Measurements from ENCODE around the gene TXNRD1. TPM values are rescaled to one million over a fixed set of nuclear protein-coding genes. Genes with fewer than 3 reads are reported as not detected.

TXNRD1 gene
- total RNA-seq, 1 donor from 2014 or later: 74.7 TPM

DNA sequence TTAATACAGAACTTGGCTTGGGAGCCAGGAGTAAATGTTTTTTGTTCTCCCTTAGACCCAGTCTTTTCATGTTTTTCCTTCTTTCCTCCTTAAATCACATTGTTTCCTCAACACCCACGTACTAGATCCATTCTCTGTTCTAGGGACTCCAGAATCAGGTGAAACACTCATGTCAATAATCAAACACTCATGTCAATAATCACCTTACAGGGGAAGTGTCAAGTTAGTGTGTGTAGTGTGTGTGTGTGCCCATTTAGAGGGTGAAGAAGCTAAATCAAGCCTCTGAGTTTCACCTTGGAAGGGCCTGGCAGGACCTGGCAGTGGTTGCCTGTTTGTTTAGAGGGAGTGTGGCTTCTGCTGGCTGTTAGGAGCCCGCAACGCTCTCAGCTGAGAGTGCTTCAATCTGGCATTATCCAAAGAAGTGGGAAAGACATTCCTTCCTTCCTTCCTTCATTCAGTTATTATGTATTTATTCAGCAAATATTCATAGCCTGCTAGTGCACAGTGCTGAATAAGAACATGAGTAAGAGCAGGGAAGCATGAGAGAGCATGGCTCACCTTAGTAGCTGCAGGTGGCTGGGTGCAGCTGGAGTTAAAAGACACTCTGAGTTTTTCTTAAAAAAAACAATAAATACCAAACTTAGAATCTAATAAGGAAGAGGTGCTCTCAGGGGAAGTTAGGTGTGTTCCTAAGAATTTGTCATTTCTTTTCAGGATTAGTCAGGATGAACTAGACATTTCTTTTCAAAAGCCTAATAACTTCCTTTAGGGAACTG, 70.3 kb downstream of the TXNRD1 start:
- Mint-ChIP-seq H3K9me3 (no peaks in the 10 kb centered on the region), H3K27ac (peak overlapping the region; percentile 100), H3K36me3 (no peaks in the 10 kb centered on the region), H3K27me3 (ENCODE audit: low read depth) (no peaks in the 10 kb centered on the region), H3K4me1 (peaks cover 30% of the 10 kb centered on the region), H3K4me3 (peak overlapping the region; percentile 97)
- TF ChIP-seq, protein P1, sequence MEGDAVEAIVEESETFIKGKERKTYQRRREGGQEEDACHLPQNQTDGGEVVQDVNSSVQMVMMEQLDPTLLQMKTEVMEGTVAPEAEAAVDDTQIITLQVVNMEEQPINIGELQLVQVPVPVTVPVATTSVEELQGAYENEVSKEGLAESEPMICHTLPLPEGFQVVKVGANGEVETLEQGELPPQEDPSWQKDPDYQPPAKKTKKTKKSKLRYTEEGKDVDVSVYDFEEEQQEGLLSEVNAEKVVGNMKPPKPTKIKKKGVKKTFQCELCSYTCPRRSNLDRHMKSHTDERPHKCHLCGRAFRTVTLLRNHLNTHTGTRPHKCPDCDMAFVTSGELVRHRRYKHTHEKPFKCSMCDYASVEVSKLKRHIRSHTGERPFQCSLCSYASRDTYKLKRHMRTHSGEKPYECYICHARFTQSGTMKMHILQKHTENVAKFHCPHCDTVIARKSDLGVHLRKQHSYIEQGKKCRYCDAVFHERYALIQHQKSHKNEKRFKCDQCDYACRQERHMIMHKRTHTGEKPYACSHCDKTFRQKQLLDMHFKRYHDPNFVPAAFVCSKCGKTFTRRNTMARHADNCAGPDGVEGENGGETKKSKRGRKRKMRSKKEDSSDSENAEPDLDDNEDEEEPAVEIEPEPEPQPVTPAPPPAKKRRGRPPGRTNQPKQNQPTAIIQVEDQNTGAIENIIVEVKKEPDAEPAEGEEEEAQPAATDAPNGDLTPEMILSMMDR (IDR thresholded peaks at IDR 0.05; ENCODE audit: unreplicated experiment): no peak
- DNase-seq (ENCODE audit: low spot score in 2 of 2, unreplicated experiment in 2 of 2): no peak

DNA sequence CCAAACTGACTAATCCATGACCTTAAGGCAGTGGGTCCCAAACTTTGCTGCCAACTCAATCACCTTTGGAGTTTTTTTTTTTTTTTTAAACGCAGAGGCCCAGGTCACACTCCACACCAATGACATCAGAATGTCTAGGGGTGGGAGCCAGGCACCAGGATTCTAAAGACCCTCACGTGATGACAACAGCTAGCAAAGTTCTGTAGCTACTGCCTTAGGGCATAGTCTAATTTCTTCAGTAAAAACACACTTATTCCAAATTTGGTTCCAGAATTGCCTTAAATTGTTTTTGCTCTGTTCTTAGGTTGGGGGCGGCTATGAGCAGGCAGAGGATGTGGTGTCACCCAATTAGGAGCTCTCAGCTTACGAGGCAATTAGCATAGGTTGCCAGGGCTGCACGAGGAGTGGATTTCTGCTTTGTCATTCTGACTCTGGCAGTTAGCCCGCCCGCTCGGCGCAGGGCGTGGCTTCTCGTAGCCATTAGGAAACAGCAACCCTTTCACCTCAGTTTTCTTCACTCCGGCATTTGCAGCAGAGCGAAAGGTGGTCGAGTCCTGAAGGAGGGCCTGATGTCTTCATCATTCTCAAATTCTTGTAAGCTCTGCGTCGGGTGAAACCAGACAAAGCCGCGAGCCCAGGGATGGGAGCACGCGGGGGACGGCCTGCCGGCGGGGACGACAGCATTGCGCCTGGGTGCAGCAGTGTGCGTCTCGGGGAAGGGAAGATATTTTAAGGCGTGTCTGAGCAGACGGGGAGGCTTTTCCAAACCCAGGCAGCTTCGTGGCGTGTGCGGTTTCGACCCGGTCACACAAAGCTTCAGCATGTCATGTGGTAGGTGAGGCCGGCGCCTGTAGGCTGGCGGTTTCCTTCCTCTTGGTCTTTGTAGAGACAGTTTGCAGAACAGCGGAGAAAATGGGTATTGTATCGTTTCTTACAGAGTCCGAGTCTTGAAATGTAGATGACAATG, 71.2 kb downstream of the TXNRD1 start:
- no peaks in the 10 kb centered on the region for H3K9me3 Mint-ChIP-seq

DNA sequence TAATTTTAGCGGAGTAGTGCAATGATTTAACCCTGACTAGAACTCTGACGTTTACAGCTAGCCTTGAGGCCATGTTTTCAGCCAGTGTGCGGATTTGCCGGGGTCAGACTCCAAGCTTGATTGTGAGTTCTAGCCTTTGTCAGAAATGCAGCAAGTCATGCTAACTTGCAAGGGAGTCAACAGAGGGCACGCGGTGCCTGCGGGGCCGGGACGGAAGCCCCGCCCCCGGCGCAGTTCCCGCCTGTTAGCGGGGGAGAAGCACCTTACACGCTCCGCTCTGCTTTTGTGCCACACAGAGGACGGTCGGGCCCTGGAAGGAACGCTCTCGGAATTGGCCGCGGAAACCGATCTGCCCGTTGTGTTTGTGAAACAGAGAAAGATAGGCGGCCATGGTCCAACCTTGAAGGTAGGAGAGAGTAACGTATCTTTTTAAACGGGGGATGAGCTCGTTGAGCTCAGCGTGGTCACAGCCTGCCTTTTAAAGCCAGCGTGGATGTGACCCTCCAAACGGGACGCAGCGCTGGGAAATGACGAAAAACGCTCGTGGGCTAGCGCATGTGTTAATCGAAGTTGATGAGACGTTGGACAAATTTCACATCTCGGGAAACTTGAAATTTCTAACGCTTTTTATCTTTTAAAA, 73.2 kb downstream of the TXNRD1 start:
- no peaks in the 10 kb centered on the region for H3K9me3 Mint-ChIP-seq
- TF ChIP-seq, protein P1 (IDR thresholded peaks at IDR 0.05; ENCODE audit: unreplicated experiment): no peak

More for the DNA sequence above, 71.2 kb downstream of the TXNRD1 start:
- Mint-ChIP-seq H3K4me1 (peaks cover 30% of the 10 kb centered on the region), H3K4me3 (peak overlapping the region; percentile 97), H3K27ac (peak overlapping the region; percentile 100), H3K36me3 (no peaks in the 10 kb centered on the region), H3K27me3 (ENCODE audit: low read depth) (no peaks in the 10 kb centered on the region)
- TF ChIP-seq, protein P1 (IDR thresholded peaks at IDR 0.05; ENCODE audit: unreplicated experiment): no peak
- DNase-seq (ENCODE audit: low spot score in 2 of 2, unreplicated experiment in 2 of 2): peak; percentile 59 to 84

DNA sequence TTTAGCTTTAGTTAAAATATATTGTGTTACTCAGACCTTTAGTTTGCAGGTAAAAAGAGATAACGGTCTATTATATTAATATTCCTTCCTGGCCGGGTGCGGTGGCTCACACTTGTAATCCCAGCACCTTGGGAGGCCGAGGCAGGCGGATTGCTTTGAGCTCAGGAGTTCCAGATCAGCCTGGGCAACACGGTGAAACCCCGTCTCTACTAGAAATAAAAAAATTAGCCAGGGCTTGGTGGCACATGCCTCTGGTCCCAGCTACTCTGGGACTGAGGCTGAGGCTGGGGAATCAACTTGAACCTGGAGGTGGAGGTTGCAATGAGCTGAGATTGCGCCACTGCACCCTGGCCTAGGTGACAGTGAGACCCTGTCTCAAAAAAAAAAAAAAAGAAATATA, 74.7 kb downstream of the TXNRD1 start:
- no peaks in the 10 kb centered on the region for H3K27me3 Mint-ChIP-seq (ENCODE audit: low read depth)

More for the DNA sequence above, 73.2 kb downstream of the TXNRD1 start:
- H3K27ac Mint-ChIP-seq: peak overlapping the region; percentile 100
- H3K4me3 Mint-ChIP-seq: peak overlapping the region; percentile 97
- H3K4me1 Mint-ChIP-seq: peaks cover 31% of the 10 kb centered on the region
- peaks cover 12% of the 10 kb centered on the region for H3K36me3 Mint-ChIP-seq
- DNase-seq (ENCODE audit: low spot score in 2 of 2, unreplicated experiment in 2 of 2): peak in 1 of 2 experiments; percentile 74
- H3K27me3 Mint-ChIP-seq (ENCODE audit: low read depth): no peaks in the 10 kb centered on the region

DNA sequence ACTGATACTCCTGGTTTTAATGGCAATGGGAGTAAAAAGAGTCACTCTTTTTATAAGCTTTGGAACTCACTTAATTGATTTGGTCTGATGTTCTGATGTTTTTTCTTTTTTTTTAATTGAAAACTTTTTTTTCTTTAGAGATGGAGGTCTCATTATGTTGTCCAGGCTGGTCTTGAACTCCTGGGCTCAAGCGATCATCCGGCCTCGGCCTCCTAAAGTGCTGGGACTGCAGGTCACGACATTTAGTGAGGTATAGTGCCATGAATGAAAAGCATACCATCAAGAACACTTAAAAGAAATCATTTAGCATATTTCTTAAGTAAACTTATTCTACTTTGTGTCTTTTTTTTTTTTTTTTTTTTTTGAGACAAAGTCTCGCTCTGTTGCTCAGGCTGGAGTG, 75.3 kb downstream of the TXNRD1 start:
- H3K27me3 Mint-ChIP-seq (ENCODE audit: low read depth): no peaks in the 10 kb centered on the region
- TF ChIP-seq, protein P1 (IDR thresholded peaks at IDR 0.05; ENCODE audit: unreplicated experiment): no peak
- H3K4me3 Mint-ChIP-seq: no peak overlapping the region
- H3K36me3 Mint-ChIP-seq: peaks cover 15% of the 10 kb centered on the region
- peaks cover 40% of the 10 kb centered on the region for H3K4me1 Mint-ChIP-seq
- DNase-seq (ENCODE audit: low spot score in 2 of 2, unreplicated experiment in 2 of 2): no peak
- H3K9me3 Mint-ChIP-seq: no peaks in the 10 kb centered on the region
- no peak overlapping the region for H3K27ac Mint-ChIP-seq

More for the DNA sequence above, 74.7 kb downstream of the TXNRD1 start:
- peaks cover 41% of the 10 kb centered on the region for H3K4me1 Mint-ChIP-seq
- no peak overlapping the region for H3K4me3 Mint-ChIP-seq
- DNase-seq (ENCODE audit: low spot score in 2 of 2, unreplicated experiment in 2 of 2): no peak
- H3K36me3 Mint-ChIP-seq: peaks cover 15% of the 10 kb centered on the region
- H3K9me3 Mint-ChIP-seq: no peaks in the 10 kb centered on the region
- H3K27ac Mint-ChIP-seq: no peak overlapping the region
- TF ChIP-seq, protein P1 (IDR thresholded peaks at IDR 0.05; ENCODE audit: unreplicated experiment): no peak
